Measurements from ENCODE around the gene MLXIP.
"Not testable (repeated sequence)": the region's sequence is repeated elsewhere in the genome, so short reads cannot be mapped to it uniquely, and the experiment has no call there.

The MLXIP gene, protein sequence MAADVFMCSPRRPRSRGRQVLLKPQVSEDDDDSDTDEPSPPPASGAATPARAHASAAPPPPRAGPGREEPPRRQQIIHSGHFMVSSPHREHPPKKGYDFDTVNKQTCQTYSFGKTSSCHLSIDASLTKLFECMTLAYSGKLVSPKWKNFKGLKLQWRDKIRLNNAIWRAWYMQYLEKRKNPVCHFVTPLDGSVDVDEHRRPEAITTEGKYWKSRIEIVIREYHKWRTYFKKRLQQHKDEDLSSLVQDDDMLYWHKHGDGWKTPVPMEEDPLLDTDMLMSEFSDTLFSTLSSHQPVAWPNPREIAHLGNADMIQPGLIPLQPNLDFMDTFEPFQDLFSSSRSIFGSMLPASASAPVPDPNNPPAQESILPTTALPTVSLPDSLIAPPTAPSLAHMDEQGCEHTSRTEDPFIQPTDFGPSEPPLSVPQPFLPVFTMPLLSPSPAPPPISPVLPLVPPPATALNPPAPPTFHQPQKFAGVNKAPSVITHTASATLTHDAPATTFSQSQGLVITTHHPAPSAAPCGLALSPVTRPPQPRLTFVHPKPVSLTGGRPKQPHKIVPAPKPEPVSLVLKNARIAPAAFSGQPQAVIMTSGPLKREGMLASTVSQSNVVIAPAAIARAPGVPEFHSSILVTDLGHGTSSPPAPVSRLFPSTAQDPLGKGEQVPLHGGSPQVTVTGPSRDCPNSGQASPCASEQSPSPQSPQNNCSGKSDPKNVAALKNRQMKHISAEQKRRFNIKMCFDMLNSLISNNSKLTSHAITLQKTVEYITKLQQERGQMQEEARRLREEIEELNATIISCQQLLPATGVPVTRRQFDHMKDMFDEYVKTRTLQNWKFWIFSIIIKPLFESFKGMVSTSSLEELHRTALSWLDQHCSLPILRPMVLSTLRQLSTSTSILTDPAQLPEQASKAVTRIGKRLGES

GRCh38 chr12:122078141-122079032 lies at the start of gene MLXIP:
TSS of gene MLXIP (plus strand) at chr12:122078756. CDS start at chr12:122078854, 98 bp downstream.
- DNase-seq: peak; percentile 93

DNA sequence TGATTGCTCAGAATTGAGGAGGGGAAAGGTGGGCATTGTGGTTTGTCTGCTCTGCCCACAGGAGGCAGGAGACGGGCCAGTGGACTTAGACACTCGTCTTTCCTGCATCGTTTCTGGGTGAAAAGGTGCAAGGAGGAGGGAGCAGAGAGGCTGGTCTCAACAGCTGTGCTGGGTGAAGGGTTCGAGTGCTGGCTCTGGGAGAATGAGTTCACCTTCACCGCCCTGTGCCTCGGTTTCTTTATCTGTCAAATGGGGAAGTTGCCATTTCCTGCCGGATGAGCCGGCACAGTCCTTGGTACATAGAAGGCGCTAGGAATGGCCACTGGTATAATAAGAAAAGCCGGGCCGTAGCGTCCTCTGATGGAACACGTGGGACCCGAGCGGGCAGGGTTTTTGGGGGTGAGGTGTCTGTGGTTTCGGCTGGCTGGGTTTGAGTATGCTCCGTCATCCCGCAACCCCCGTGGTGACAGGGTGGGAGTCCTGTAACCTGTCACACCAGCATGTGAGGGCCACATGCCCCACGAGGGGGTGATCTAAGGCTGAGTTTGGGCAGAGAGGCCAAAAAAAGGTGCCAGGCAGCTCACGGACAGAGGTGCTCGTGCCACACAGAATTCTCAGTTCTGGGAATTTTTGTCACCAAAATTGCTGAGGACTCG lies 49.5 kb upstream of the MLXIP start:
- DNase-seq: no peak

GRCh38 chr12:122029620-122030423 lies 48.7 kb upstream of the MLXIP start:
- no peak for DNase-seq

GRCh38 chr12:122030424-122031035 lies 48.0 kb upstream of the MLXIP start:
- no peak for DNase-seq

GRCh38 chr12:122031342-122032216 lies 47.0 kb upstream of the MLXIP start:
- peak; percentile 68 for DNase-seq

- no peak for DNase-seq
These were observed 46.0 kb upstream of the MLXIP start for GRCh38 chr12:122032580-122032979.

GRCh38 chr12:122035292-122035691 lies 43.3 kb upstream of the MLXIP start:
- DNase-seq: no peak

DNA sequence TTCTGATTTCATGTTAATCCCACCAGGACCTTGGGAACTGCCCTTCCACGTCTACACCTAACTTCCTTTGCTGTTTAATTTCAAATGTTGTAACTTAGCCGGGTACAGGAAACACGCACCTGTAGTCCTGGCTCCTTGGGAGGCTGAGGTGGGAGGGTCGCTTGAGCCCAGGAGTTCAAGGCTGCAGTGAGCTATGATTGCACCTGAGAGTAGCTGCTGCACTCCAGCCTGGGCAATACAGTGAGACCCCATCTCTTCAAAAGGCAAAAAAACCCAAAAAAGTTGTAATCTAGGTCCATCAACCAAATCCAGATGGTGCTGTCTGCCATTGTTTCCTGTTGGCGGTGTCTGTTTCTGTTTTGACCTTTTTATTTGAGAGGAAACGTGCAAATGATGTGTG lies 42.4 kb upstream of the MLXIP start:
- DNase-seq: no peak

GRCh38 chr12:122040579-122041386 lies 37.8 kb upstream of the MLXIP start:
- no peak for DNase-seq

GRCh38 chr12:122041458-122041857 lies 37.1 kb upstream of the MLXIP start:
- not testable (repeated sequence) for DNase-seq

DNA sequence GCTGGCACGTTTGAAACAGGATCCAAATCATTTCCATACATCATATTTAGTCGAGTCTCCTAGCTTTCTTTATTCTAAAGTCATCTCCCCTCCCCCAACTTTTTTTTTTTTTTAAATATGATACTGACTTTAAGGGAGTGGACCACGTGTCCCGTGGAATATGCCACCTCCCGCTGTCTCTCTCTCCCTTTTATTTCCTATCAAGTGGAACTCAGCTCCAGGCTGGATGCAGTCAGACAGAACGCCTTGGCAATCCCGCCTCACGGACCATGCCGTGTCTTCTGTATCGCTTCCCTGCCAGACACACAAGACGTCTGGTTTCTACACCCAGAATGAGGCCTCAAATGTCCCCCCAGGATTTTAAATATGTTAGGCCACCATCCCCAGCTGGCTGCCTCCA lies 35.6 kb upstream of the MLXIP start:
- no peak for DNase-seq

DNA sequence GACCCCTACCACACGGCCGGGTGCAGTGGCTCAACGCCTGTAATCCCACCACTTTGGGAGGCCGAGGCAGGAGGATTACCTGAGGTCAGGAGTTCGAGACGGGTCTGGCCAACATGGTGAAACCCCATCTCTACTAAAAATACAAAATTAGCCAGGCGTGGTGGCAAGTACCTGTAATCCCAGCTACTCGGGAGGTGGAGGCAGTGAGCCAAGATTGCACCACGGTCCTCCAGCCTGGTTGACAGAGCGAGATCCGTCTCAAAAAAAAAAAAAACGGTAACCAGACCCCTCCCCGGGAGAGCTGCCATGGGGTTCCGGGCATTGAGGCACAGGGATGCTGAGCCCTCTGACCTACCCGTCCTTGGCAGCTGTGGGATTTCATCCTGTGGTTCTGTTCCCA lies 35.1 kb upstream of the MLXIP start:
- no peak for DNase-seq

- no peak for DNase-seq
These were observed 33.3 kb upstream of the MLXIP start for GRCh38 chr12:122045262-122045661.

- DNase-seq: no peak
These were observed 32.4 kb upstream of the MLXIP start for GRCh38 chr12:122046145-122046544.

DNA sequence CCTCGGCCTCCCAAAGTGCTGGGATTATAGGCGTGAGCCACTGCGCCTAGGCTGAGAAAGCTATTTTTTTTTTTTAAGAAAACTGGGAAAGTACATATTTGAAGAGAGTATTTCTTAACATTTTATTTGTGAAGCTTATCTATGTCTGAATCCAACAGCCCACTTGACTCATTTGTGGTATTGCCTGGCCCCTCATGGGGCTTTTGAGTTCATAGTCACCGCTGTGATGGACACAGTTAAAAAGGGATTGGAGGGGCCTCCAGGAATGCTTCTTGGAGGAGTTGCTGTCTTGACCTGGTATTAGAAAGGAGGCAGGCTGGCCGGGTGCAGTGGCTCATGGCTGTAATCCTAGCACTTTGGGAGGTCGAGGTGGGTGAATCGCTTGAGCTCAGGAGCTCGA lies 30.4 kb upstream of the MLXIP start:
- DNase-seq: no peak

DNA sequence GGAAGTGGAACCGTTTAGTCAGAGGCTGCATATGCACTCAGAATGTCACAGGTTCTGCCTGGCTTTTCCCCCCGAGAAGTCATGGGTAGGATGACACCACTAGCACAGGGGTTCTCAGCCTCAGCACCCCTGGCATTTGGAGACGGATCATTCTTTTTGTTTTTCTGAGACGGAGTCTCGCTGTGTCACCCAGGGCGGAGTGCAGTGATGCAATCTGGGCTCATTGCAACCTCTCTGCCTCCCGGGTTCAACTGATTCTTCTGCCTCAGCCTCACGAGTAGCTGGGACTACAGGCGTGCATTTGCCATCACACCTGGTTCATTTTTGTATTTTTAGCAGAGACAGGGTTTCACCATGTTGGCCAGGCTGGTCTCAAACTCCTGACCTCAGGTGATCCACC lies 28.7 kb upstream of the MLXIP start:
- DNase-seq: no peak

GRCh38 chr12:122050706-122051105 lies 27.9 kb upstream of the MLXIP start:
- no peak for DNase-seq

GRCh38 chr12:122051231-122051876 lies 27.2 kb upstream of the MLXIP start:
- no peak for DNase-seq

All from CD4-positive, alpha-beta T cell treated with Interleukin-17A for 4 hours (primary cell).